IPS-NIHi11 (cell line): ENCODE results near the gene ZMYM4.
"Not testable (repeated sequence)": the region's sequence is repeated elsewhere in the genome, so short reads cannot be mapped to it uniquely, and the experiment has no call there.

ENCODE experiments used
- DNase-seq: peaks from one replicate; pipeline ENCODE4 v3.0.0; 2012; ENCODE audit warnings: mixed read lengths, low spot score

The ZMYM4 gene

DNA sequence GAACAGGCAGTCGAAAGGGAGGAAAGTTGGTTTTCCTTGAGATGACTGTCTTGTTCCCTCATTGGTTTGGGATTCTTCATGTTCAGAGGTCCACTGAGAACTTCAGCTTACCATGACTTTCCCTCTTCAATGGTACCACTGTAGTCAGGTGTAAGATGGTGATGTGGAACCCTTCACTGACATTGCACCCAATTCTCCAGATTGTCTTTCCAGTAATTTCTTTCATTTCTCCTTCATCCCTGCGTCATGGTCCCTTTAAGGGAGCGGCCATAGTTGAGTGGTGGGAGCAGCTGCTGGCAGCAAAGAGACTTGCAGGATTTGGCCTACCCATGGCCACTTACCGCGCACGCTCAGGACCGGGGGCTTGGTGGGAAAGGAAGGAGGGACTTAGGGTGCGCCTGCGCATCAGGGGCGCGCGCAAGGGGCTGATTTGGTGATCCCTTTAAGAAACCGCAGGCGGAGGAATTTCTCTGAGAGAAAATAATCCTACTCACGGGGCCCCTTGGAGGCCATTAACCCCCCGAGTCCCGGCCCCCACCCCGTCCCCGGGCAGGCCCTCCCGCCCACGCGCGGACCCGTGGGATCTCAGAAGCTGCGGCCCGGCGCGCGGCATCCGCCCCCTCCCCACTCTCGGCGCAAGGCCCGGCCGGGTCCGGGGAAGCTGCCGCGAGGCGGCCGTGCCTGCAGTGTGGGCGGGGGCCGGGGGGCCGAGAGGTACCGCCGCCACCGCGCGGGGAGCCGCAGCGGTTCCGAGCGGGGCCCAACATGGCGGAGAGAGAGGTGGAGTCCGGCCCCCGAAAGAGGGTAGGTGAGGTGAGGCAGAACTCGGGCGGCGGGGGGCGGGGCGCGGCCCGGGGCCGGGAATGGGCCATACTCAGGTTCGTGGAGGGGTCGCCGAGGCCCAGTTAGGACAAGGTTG is at the start of gene ZMYM4:
ZMYM4 (plus strand) TSS at position 428 of the 919 bp plus-strand sequence; CDS start at position 766, 338 bp downstream.
- DNase-seq: peak; percentile 97

- DNase-seq: peak; percentile 76
Measured at GRCh38 chr1:35220976-35221375, 47.5 kb upstream of the ZMYM4 start.

GRCh38 chr1:35222322-35223083 is 46.0 kb upstream of the ZMYM4 start:
- DNase-seq: no peak

- no peak for DNase-seq
Measured at GRCh38 chr1:35223084-35223630, 45.4 kb upstream of the ZMYM4 start.

GRCh38 chr1:35226546-35226945 is 42.0 kb upstream of the ZMYM4 start:
- no peak for DNase-seq

DNA sequence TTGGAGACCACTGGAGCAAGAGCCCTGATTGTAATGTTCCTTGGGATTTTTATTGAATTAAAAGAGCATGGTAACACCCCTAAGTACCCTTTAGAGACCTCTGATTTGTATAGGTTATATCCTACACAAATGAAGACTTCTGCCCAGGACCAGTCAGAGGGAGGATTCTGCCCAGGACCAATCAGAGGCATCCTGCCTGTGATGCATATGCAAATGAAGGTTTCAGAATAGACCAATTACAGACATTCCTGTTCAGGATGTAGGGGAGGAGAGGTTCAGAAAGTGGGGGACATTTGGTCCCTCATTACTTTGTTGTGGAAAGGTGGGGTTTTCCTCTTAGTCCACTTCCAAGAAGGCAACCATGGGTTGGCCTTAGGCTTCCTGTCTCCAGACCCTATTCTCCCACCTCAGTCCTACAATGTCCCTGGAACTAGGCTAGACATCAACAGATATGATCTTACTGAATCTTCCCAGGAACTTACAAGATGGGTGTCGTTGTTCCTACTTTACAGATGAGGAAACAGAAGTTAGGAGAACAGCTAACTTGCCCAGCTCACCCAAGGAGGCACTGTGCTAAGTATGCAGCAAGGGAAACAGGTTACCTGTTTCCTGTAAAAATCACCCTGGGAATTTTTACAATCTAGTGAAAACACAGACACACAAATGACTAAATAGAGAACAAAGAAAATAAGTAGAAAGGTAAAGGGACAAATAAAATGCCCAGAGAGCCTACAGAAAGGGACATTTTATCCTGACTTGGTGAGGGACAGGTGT is 38.7 kb upstream of the ZMYM4 start:
- DNase-seq: no peak

DNA sequence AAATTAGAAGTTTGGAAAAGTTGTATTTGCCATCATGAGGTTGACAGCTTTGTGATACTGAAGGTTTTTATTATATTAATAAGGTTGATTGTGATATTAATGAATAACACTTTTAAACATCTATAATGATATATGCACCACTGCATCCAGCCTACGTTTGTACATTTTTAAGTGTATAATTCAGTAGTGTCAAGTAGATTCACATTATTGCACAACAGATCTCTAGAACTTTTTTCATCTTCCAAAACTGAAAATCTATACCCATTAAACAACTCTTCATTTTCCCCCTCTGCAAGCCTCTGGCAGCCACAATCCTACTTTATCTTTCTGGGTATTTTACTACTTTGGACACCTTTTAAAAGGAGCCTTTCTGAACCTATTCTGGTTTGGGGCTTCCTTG is 37.2 kb upstream of the ZMYM4 start:
- DNase-seq: no peak

DNA sequence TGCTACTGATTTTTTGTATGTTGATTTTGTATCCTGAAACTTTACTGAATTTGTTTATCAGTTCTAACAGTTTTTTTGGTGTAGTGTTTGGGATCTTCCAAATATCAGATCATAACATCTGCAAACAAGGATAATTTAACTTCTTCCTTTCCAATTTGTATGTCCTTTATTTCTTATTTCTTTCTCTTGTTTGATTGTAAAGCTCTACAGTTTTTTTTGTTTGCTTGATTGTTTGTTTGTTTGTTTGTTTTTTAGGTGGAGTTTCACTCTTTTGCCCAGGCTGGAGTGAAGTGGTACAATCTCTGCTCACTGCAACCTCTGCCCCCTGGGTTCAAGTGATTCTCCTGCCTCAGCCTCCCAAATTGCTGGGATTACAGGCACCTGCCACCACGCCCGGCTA is 31.7 kb upstream of the ZMYM4 start:
- DNase-seq: not testable (repeated sequence)

GRCh38 chr1:35243691-35244090 is 24.8 kb upstream of the ZMYM4 start:
- DNase-seq: no peak

GRCh38 chr1:35247256-35247655 is 21.3 kb upstream of the ZMYM4 start:
- no peak for DNase-seq

GRCh38 chr1:35253941-35254340 is 14.6 kb upstream of the ZMYM4 start:
- DNase-seq: no peak

- no peak for DNase-seq
Measured at GRCh38 chr1:35255276-35255675, 13.2 kb upstream of the ZMYM4 start.

- no peak for DNase-seq
Measured at GRCh38 chr1:35259561-35259960, 8.9 kb upstream of the ZMYM4 start.

DNA sequence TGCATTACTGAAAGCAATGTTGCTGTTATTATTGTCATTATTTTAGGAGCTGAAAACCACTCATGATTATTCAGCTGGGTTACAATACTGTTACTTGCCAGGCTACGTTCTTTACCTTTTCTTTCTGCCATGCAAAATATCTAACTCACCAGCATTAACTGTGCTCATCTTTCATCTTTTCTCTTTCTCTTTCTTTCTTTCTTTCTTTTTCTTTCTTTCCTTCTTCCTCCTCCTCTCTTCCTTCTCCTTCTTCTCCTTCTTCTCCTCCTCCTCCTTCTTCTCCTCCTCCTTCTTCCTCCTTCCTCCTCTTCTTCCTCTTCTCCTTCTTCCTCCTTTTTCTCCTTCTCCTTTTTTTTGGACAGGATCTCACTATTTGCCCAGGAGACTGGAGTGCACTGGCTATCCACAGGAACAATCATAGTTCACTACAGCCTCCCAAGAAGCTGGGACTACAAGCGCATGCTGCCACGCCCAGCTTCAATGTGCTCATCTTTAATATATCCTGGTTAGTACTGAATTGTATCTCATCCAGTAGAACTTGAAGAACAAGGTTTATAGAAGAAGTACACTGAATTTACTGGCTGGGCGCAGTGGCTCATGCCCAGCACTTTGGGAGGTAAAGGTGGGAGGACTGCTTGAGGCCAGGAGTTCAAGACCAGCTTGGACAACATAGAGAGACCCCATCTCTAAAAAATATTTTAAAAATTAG is 6.9 kb upstream of the ZMYM4 start:
- no peak for DNase-seq

- no peak for DNase-seq
Measured at GRCh38 chr1:35264035-35264434, 4.5 kb upstream of the ZMYM4 start.

DNA sequence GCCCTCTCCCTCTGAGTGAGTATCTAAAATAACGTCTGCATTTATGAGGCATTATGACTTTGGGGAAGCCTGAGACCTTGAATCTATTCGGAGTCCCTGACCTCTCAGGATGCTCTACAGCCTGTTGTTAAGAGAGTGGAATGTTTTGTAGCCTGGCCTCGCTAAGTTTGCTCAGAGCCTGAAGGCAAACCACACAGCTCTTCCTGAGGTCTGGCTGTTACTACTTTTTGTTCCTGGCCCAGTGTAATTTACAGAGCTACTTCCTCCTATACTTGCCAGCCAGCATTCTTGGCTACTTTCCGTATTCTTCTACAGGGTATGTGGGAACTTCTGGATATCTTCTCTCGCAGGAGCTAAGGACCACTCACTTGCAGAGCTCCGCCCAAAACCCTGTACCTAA is 3.6 kb upstream of the ZMYM4 start:
- peak; percentile 7 for DNase-seq

- no peak for DNase-seq
Measured at GRCh38 chr1:35266306-35266705, 2.2 kb upstream of the ZMYM4 start.

GRCh38 chr1:35269201-35269988 is 886 bp downstream of the ZMYM4 start:
- no peak for DNase-seq

DNA sequence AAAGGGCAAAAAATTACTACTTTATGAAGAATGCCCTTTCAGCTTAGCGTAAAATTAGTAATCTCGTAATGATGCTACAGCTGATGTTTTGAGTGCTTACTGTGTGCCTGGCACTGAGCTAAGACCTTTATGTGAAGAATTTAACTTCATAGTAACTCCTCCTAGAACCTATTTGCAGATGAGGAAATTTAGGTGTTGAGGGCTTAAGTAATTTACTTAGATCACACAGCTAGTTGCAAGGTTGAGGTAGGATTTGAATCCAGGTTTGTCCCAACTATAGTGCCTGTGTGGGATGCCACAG is 1.4 kb downstream of the ZMYM4 start:
- DNase-seq: no peak

DNA sequence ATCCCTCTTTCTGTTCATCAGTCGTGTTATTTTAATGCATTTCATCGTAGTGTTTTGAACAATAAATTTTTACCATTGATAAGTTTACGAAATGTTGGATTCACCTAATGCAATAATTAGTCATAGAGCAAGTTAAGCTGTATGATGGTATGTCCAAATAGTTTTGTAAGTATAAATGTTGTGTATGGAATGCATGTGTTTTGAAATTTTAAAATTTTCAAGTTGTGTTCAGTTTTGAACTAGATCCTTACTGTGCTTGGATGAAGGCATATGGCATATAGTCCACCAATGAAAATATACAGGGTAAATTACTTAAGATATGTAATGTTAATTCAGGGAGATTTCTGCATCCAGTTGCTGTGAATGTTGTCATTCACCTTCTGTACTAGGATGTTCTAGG is 2.3 kb downstream of the ZMYM4 start:
- no peak for DNase-seq

GRCh38 chr1:35274197-35274596 is 5.7 kb downstream of the ZMYM4 start:
- DNase-seq: no peak
